ENCODE data around the gene LTO1.

The LTO1 gene

GRCh38 chr11:69666261-69666660, 8.9 kb downstream of the LTO1 start:
- no peak overlapping the region for H3K4me3 ChIP-seq (ENCODE audit: low read depth, low read length)
- no peak for TF ChIP-seq CTCF (IDR thresholded peaks at IDR 0.05; ENCODE audit: low read depth, low read length)

GRCh38 chr11:69665669-69666068, 9.5 kb downstream of the LTO1 start:
- H3K4me3 ChIP-seq (ENCODE audit: low read depth, low read length), result no peak overlapping the region
- no peak for TF ChIP-seq CTCF (IDR thresholded peaks at IDR 0.05; ENCODE audit: low read depth, low read length)

- H3K4me3 ChIP-seq (ENCODE audit: low read depth, low read length), result no peak overlapping the region
- no peak for TF ChIP-seq CTCF (IDR thresholded peaks at IDR 0.05; ENCODE audit: low read depth, low read length)
Observed at GRCh38 chr11:69664901-69665300, 10.3 kb downstream of the LTO1 start.

- no peak overlapping the region for H3K4me3 ChIP-seq (ENCODE audit: low read depth, low read length)
- no peak for TF ChIP-seq CTCF (IDR thresholded peaks at IDR 0.05; ENCODE audit: low read depth, low read length)
Observed at GRCh38 chr11:69664103-69664775, 10.9 kb downstream of the LTO1 start.

GRCh38 chr11:69663326-69663725, 11.8 kb downstream of the LTO1 start:
- H3K4me3 ChIP-seq (ENCODE audit: low read depth, low read length), result no peak overlapping the region
- TF ChIP-seq CTCF (IDR thresholded peaks at IDR 0.05; ENCODE audit: low read depth, low read length), result no peak

- no peak for TF ChIP-seq CTCF (IDR thresholded peaks at IDR 0.05; ENCODE audit: low read depth, low read length)
- H3K4me3 ChIP-seq (ENCODE audit: low read depth, low read length), result no peak overlapping the region
Observed at GRCh38 chr11:69662806-69663205, 12.3 kb downstream of the LTO1 start.

- peak; percentile 21; the same call in 1 of the 2 replicates for TF ChIP-seq CTCF (IDR thresholded peaks at IDR 0.05; ENCODE audit: low read depth, low read length)
- no peak overlapping the region for H3K4me3 ChIP-seq (ENCODE audit: low read depth, low read length)
Observed at GRCh38 chr11:69662021-69662698, 13.0 kb downstream of the LTO1 start.
